Osteocyte (in vitro differentiated cells): ENCODE data around the gene CCDC201. TPM values are rescaled to one million over a fixed set of nuclear protein-coding genes. Genes with fewer than 3 reads are reported as not detected.

Source experiments
- DNase-seq: peaks from one replicate; pipeline ENCODE4 v3.0.0; 2021; ENCODE audit warnings: mixed read lengths; ENCODE audit not compliant: unreplicated experiment; ENCODE audit errors: extremely low spot score
- H3K27ac Mint-ChIP-seq: one replicate; pipeline ENCODE4 v1.8.0; 2021; ENCODE audit warnings: mild to moderate bottlenecking, mixed read lengths; ENCODE audit not compliant: unreplicated experiment
- H3K27me3 Mint-ChIP-seq: one replicate; pipeline ENCODE4 v1.8.0; 2021; ENCODE audit warnings: mixed read lengths; ENCODE audit not compliant: unreplicated experiment
- H3K36me3 Mint-ChIP-seq: one replicate; pipeline ENCODE4 v1.8.0; 2021; ENCODE audit warnings: mixed read lengths; ENCODE audit not compliant: unreplicated experiment
- H3K4me1 Mint-ChIP-seq: one replicate; pipeline ENCODE4 v1.8.0; 2021; ENCODE audit warnings: mixed read lengths; ENCODE audit not compliant: unreplicated experiment
- H3K4me3 Mint-ChIP-seq: one replicate; pipeline ENCODE4 v1.8.0; 2021; ENCODE audit warnings: mild to moderate bottlenecking, moderate library complexity, mixed read lengths; ENCODE audit not compliant: unreplicated experiment
- H3K9me3 Mint-ChIP-seq: one replicate; pipeline ENCODE4 v1.8.0; 2021; ENCODE audit warnings: mixed read lengths; ENCODE audit not compliant: unreplicated experiment
- total RNA-seq: library from RNA; stranded (reverse); gene quantifications from 2 replicates; pipeline ENCODE4 v1.2.1, GENCODE V29; 2021
- TF ChIP-seq, protein P1 (sequence below): fragments of 200-600 bp; sonication (generic); IDR thresholded peaks from 2 replicates; pipeline ENCODE4 v1.5.0; 2021; ENCODE audit warnings: antibody characterized with exemption, mild to moderate bottlenecking, moderate library complexity

CCDC201 gene
- total RNA-seq, 1 donor from 2014 or later = not detected

DNA sequence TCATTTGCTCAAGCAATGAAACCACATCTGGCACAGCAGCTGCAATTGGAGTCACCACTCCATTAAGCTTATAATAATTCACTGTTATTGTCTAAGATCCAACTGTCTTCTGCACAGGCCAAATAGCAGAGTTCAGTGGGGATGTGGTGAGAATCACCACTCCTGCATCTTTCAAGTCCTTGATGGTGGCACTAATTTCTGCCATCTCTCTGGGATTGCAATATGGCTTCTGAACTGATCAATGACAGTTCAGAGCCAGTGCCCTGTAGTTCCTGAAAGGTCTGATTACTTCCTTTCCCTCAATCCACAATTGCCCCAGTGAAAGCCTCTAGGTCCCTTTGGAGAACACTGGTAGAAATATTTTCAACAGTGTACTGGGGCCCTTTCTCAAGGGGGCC lies 21.8 kb upstream of the CCDC201 start:
- H3K27me3 Mint-ChIP-seq = no peaks in the 10 kb centered on the region
- H3K36me3 Mint-ChIP-seq = no peaks in the 10 kb centered on the region
- TF ChIP-seq, protein P1, sequence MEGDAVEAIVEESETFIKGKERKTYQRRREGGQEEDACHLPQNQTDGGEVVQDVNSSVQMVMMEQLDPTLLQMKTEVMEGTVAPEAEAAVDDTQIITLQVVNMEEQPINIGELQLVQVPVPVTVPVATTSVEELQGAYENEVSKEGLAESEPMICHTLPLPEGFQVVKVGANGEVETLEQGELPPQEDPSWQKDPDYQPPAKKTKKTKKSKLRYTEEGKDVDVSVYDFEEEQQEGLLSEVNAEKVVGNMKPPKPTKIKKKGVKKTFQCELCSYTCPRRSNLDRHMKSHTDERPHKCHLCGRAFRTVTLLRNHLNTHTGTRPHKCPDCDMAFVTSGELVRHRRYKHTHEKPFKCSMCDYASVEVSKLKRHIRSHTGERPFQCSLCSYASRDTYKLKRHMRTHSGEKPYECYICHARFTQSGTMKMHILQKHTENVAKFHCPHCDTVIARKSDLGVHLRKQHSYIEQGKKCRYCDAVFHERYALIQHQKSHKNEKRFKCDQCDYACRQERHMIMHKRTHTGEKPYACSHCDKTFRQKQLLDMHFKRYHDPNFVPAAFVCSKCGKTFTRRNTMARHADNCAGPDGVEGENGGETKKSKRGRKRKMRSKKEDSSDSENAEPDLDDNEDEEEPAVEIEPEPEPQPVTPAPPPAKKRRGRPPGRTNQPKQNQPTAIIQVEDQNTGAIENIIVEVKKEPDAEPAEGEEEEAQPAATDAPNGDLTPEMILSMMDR = no peak
- H3K9me3 Mint-ChIP-seq = no peaks in the 10 kb centered on the region
- H3K4me3 Mint-ChIP-seq = no peak overlapping the region
- H3K4me1 Mint-ChIP-seq = peaks cover 13% of the 10 kb centered on the region
- no peak overlapping the region for H3K27ac Mint-ChIP-seq
- no peak for DNase-seq

DNA sequence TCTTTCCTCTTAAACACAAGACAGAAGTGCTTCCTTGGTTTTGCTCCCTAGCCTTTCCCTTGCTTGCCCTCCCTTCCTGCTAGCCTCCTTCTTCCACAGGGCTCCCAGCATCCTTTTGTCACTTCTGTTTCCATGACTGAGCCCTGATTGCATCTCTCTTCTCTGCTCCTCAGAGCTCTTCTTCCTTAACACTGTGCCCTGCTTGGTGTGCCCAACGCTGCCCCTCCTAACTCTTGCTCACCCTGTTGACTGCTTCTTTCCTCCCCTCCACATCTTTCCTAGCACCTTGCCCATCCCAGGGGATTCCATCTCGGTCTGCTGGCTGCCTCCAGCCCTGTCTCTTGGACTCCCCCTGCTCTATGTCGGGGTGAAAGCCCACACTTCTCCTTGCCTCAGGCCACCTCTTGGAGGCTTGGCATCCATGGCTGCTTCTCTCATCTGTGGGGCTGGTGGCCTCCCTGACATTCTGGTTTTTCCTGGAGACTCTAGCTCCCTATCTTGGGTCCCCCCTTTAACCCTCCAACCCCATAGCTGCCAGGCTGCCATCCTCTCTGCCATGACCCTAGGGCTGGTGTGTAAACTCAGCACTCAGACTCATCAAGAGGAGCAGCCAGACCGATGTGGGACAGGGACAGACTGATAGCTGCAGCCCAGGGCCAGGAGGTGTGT lies 21.2 kb upstream of the CCDC201 start:
- Mint-ChIP-seq H3K4me1 (peaks cover 18% of the 10 kb centered on the region), H3K27ac (no peak overlapping the region), H3K36me3 (no peaks in the 10 kb centered on the region), H3K27me3 (no peaks in the 10 kb centered on the region), H3K9me3 (no peaks in the 10 kb centered on the region), H3K4me3 (no peak overlapping the region)
- TF ChIP-seq, protein P1 = no peak
- DNase-seq = no peak

DNA sequence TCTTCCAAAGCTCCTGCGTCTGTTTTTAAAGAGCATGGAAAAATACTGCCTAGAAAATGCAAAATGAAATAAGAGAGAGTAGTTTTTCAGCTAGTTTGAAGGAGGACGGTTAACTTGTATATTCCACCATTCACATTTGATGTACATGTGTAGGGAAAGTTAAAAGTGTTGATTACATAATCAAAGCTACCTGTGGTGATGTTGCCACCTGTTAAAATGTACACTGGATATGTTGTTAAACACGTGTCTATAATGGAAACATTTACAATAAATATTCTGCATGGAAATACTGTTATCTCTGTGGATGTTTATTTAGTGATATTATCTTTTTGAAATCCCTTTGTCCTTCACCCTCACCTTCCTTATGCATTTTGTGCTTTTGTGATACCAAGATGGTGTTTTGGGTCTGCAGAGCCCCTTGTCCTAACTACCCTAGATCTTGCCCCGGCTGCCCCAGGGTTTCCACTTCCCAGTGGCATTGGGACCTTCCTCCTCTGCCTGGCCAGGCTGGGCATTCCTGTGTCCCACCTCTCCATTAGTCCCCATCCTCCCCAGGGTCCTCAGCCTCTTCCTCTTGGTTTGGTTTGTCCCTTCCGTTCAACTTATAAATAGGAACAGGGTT lies 20.6 kb upstream of the CCDC201 start:
- no peak for DNase-seq
- Mint-ChIP-seq H3K27ac (no peak overlapping the region), H3K27me3 (no peaks in the 10 kb centered on the region), H3K4me1 (peaks cover 22% of the 10 kb centered on the region), H3K36me3 (no peaks in the 10 kb centered on the region), H3K9me3 (no peaks in the 10 kb centered on the region), H3K4me3 (no peak overlapping the region)
- TF ChIP-seq, protein P1 = no peak

DNA sequence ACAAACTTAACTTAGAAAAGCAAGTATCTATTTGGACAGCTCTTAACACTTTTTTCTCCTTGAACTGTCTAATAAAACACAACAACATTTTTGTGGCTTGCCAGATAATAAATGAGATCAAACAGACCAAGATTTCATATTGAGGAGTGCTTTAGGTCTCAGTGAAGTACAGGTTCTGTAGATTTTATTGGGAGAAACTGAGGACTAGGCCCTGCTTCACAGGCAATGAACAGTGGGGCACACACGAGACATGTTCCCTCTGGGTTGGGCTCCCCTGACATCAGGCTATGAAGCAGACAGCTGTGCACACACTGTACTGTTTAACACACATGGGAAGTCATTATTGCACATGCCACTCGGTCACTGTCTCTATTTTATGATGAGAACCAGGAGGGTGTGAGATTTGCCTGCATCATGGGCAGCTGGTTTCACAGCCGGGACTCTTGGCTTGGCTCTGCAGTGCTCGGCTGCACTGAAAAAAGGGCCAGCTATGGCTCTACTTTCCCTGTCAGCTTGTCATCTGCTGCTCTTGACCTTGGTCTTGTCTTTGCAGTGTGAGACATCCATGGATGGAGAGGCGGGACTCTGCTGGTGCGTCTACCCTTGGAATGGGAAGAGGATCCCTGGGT lies 19.6 kb upstream of the CCDC201 start:
- Mint-ChIP-seq H3K27me3 (no peaks in the 10 kb centered on the region), H3K4me1 (peaks cover 31% of the 10 kb centered on the region), H3K36me3 (no peaks in the 10 kb centered on the region), H3K27ac (no peak overlapping the region), H3K4me3 (no peak overlapping the region), H3K9me3 (no peaks in the 10 kb centered on the region)
- TF ChIP-seq, protein P1 = no peak
- DNase-seq = no peak
